HG03025 (cell line): ENCODE results near the gene WNT9B.
"Not testable (repeated sequence)": the region's sequence is repeated elsewhere in the genome, so short reads cannot be mapped to it uniquely, and the experiment has no call there.

Experiments used
- ATAC-seq: cut with Tn5 transposase; IDR thresholded peaks from one replicate; pipeline ENCODE4 v1.9.1; 2021; ENCODE audit warnings: mild to moderate bottlenecking, moderate library complexity; ENCODE audit not compliant: unreplicated experiment, low FRiP score

The WNT9B gene

DNA sequence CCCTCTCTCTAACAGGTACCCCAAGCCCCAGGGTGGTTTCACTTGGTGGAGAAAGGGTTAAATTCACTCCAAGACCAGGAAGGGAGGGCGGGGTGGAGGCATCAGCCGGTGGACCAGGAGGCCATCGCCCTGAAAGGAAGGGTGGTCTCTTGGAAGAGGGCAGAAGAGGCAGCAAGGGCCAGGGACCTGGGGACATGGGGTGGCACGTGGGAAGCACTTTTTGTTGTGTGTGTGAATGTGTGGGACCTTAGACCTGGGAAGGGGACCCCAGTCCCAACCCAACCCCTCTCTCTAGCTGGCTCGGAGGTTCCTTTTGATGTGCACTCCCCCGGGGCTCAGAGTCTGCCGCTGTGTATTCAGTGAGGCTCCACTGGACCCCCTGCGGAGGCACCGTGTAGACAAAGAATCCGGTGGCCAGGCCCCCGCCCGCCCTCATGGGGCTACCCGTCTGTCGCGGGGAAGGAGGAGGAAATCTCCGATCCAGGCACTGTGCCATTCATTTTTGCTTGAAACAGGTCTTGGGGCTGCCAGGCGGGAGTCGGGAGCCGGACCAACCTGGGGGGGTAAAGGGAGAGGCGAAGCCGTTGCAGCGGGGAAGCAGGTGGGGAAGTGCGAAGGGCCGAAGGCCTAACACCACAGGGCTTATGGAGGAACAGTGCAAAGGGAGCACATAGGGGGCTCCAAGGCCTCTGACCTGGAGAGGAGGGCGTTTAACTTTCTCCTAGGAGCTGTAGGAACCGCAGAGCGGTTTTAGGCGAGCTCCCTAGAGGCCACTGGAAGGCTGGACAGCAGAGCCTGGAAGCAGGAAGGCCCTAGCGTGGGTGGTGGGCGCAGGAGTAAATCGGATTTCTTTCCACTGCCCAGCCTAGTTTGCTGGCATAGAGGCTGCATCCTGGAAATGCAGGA is 29.6 kb upstream of the WNT9B start:
- no peak for ATAC-seq

DNA sequence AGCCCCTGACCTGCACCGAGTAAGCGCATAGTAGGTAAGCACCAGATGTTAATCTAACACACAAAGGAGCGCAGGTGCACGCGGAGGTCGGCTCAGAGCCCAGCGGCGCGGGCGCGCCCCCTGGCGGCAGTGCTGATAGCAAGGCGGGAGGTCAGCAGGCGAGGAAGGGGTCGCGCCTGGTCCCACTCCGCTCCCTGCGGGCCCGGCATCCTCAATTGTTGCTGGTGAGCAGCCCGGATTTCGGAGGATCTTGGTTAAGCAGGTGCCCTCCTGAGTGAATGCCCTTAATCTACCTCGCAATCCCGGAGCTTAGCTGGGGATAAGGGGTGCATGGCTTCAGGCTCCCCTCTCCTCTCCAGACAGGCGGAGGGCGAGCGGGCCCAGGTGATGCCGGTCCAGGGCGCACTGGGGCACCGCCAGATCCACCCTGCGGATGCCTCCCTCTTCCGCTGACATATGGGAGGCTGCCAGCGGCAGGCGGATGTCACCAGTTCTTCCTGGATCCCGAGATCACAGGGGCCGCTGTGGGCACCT is 28.9 kb upstream of the WNT9B start:
- ATAC-seq = no peak

DNA sequence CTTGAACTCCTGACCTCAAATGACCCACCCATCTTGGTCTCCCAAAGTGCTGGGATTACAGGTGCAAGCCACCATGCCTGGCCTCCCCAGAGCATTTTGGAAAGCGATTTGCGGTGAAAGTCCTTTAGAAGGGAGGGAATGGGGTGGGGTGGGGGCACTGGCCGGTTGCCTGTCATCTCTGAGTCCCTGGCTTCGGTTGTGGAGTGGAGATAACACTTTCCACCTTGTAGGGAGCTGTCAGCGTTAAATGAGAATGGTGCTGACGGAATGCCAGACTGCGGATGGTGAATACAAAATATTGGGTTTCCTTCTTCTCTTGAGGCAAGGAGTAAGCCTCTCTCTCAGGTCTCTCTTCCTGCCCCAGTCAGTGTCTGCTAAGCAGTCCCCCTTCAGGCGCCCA is 27.7 kb upstream of the WNT9B start:
- ATAC-seq = no peak

DNA sequence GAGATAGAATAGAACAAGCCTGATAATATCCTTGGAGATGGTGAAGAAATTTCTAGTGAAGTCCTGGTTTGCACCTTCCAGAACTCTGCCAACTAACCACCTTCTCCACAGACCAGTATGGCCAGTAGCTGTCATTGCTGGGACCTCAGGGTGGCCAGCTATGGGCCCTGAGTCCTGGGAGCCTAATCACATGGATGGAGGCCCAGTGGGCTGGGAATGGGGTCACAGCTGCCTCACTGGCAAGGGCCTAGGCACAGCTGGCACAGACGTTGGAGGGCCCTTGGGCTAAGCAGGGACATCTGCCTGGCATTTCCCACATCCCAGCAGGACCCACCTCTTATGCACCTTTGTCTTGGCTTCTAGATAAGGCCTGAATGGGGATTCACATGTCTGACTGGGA is 25.3 kb upstream of the WNT9B start:
- no peak for ATAC-seq

GRCh38 chr17:46827274-46827673 is 24.1 kb upstream of the WNT9B start:
- ATAC-seq = no peak

DNA sequence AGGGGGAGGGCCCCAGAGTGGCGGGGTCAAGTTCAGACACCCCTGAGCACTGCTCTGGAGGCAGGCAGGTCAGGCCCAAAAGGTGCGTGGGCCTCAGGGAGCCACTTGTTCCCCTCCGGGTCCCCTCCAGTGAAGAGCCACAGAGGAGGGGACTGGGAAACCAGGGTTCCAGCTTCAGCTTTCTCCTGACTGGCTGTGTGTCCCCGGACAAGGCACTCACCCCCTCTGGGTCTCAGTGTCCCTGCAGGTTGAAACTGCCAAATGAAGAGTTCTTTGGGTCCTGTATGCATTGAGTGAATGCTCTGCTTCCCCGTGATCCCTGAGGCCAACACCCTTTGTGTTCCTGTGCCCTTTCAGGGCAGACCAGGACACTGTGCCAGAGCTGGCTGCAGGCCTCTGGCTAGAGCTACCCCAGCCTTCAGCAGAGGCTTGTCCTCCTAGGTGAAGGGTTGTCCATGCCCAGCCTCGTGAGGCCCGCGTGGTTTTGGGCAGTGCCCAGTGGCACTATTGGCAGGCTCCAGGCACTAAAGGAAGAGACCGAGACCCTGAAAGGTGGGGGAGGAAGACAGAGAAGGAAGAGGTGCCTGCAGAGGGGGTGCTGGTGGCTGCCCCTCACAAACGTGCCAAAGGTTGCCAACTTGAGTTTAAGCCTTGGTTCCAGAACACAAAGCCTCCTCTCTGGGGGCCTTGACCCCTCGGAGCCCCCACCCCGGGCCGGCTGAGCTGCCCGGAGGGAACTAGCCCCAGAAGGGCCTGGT is 19.6 kb upstream of the WNT9B start:
- no peak for ATAC-seq

- no peak for ATAC-seq
Measured at GRCh38 chr17:46832331-46832821, 19.0 kb upstream of the WNT9B start.

- no peak for ATAC-seq
Measured at GRCh38 chr17:46832945-46833839, 18.2 kb upstream of the WNT9B start.

DNA sequence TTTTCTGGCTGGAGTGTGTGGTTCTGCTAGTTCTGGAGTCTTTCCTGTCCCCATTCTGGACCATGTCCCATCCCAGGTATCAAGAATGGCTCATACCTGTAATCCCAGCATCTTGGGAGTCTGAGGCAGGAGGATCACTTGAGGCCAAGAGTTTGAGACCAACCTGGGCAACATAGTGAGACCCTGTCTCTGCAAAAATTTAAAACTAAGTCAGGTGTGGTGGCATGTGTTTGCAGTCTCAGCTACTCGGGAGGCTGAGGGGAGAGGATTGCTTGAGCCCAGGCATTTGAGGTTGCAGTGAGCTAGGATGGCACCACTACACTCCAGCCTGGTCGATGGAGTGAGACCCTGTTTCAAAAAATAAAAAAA is 17.6 kb upstream of the WNT9B start:
- ATAC-seq = no peak

DNA sequence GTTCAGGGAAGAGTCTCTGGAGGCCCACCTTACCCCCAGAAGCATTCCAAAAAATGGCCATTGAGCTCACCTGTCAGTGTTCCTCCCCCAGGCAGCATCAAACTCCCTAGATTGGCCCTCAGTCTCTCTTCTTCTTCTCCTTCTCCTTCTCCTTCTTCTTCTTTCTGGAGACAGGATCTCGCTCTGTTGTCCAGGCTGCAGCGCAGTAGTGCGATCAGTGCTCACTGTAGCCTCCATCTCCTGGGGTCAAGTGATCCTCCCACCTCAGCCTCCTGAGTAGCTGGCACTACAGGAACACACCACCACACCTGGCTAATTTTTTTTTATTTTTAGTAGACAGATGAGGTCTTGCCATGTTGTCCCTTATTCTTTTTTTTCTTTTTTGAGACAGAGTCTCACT is 16.5 kb upstream of the WNT9B start:
- no peak for ATAC-seq

- no peak for ATAC-seq
Measured at GRCh38 chr17:46836500-46836899, 14.9 kb upstream of the WNT9B start.

DNA sequence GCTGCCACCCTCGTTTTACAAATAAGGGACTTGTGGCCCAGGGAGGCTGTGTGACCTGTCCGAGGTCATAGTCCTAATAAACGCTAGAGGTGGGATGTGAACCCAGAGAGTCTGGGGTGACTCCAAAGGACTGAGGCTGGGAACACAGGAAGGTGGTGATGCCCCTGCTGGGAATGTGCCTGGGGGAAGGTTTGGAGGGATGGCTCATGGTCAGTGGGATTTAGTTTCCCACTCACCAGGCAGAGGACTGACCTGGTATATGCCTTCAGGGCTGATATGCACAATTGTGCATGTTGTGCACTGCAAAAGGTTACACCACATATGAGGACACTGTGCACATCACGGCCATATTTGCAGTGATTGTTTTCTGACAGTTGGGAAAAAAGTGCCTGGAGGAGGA is 13.9 kb upstream of the WNT9B start:
- no peak for ATAC-seq

GRCh38 chr17:46839211-46839610 is 12.2 kb upstream of the WNT9B start:
- ATAC-seq = no peak

GRCh38 chr17:46840596-46840995 is 10.8 kb upstream of the WNT9B start:
- ATAC-seq = not testable (repeated sequence)

DNA sequence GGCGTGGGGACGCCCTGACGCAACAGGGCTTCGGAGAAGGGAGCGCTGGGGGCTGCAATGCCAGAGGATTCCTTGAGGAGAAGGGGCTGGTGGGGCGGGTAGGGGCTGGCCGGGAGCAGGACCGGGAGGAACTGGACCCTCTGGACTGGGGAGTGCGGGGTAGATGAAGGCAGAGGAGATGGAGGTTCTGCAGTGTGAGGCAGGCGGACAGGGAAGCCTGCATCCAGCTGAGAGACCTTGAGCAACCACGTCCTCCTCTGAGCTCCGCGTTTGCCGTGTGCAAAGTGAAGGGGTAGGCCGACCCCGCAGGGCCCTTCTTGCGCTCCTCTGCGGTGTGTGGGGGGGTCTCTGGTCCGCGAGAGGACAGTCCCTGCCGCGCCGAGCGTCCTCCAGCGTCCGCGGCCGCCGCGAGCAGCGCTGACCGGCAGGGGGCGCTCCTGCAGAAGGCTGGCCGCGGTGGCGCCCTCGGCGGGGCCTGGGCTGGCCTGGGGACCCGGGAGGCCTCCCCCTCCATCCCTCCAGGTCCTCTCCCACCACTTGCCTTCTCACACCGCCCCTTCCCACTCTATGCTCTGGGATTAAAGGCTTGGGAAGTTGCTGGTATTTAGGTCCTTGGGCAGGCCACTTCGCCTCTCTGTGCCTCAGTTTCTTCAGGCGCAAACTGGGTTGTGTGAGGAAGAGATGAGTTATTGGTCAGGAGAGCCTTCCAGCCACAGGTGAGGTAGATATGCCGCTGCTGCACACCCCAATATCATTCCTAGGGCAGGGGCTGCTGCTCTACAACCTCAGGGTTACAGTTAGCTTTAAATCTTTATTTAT is 9.6 kb upstream of the WNT9B start:
- no peak for ATAC-seq

DNA sequence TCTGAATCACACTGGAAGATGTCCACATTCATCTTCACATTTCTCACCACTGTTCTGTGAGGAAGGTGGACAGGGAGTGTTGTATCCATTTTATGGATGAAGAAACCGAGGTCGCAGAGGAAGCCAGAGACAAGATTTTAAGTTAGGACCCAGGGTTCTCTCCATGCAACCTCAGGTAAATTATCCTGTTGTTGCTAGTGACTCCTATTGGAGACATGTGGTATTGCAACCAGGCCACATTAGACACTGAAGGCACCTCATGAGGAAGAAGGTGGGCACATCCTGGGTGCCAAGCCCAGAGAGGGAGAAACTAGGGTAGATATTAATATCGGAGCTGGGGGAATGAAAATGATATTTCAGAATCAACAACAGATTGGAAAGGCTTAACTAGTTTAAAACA is 8.5 kb upstream of the WNT9B start:
- no peak for ATAC-seq

GRCh38 chr17:46847204-46848191 is 3.9 kb upstream of the WNT9B start:
- ATAC-seq = no peak

DNA sequence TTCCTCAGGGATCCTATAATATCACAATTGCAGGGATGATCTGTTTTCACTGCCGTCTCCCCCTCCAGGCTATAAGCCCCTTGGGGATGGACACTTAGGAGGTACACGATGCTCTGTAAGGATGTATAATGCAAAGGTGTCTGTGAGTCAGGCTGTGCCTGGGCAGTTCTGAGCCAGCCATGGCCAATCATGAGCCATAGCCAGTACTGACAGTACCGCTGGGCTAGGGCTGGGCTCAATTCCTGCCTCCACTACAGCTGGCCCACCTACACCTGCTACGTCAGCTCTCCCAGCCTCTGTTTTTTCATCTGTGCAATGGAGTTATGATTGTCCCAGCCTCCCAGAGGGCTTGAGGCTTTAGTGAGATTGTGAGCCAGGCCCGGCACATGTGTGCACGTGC is 2.8 kb upstream of the WNT9B start:
- ATAC-seq = no peak

- no peak for ATAC-seq
Measured at GRCh38 chr17:46850688-46851028, 725 bp upstream of the WNT9B start.
